Neural progenitor cell (in vitro differentiated cells): ENCODE results near the gene ANK3. TPM values are rescaled to one million over a fixed set of nuclear protein-coding genes. Genes with fewer than 3 reads are reported as not detected.

Experiments
- DNase-seq: peaks from one replicate; pipeline ENCODE4 v3.0.0-alpha.2; 2016; ENCODE audit warnings: low spot score
- H2AFZ ChIP-seq: fragments of 200-600 bp; sonication (generic); replicated peaks from 2 replicates; pipeline ENCODE4 v1.6.1; 2016; ENCODE audit warnings: antibody characterized with exemption
- H3F3A ChIP-seq: fragments of 200-600 bp; sonication (generic); 2 replicates; pipeline ENCODE4 v1.6.1; 2016; ENCODE audit warnings: antibody characterized with exemption, low read depth
- H3K27ac ChIP-seq: fragments of 200-600 bp; sonication (generic); 2 replicates; pipeline ENCODE4 v1.5.1; 2016; ENCODE audit warnings: mild to moderate bottlenecking
- H3K27me3 ChIP-seq: fragments of 200-600 bp; sonication (generic); 2 replicates; pipeline ENCODE4 v1.6.1; 2016; ENCODE audit warnings: mild to moderate bottlenecking, moderate library complexity
- H3K36me3 ChIP-seq: fragments of 200-600 bp; sonication (generic); 2 replicates; pipeline ENCODE4 v1.5.1; 2016
- H3K4me1 ChIP-seq: fragments of 200-600 bp; sonication (generic); 2 replicates; pipeline ENCODE4 v1.6.1; 2016; ENCODE audit warnings: mixed run types
- H3K4me2 ChIP-seq: fragments of 200-600 bp; sonication (generic); 2 replicates; pipeline ENCODE4 v1.6.1; 2016
- H3K4me3 ChIP-seq: fragments of 200-600 bp; sonication (generic); 2 replicates; pipeline ENCODE4 v1.5.1; 2016
- H3K79me2 ChIP-seq: fragments of 200-600 bp; sonication (generic); 2 replicates; pipeline ENCODE4 v1.6.1; 2016; ENCODE audit warnings: low read depth
- H3K9ac ChIP-seq: fragments of 200-600 bp; sonication (generic); 2 replicates; pipeline ENCODE4 v1.6.1; 2016
- H3K9me3 ChIP-seq: fragments of 200-600 bp; sonication (generic); 2 replicates; pipeline ENCODE4 v1.5.1; 2016; ENCODE audit warnings: low read depth
- H4K20me1 ChIP-seq: fragments of 200-600 bp; sonication (generic); 2 replicates; pipeline ENCODE4 v1.6.1; 2016; ENCODE audit warnings: low read depth
- H3K27ac Mint-ChIP-seq: 3 replicates; pipeline ENCODE4 v1.8.0; 2021; ENCODE audit warnings: mixed read lengths
- H3K27me3 Mint-ChIP-seq: 2 replicates; pipeline ENCODE4 v1.8.0; 2022; ENCODE audit warnings: low read depth, mild to moderate bottlenecking, inconsistent platforms, moderate library complexity, mixed read lengths; ENCODE audit not compliant: insufficient read depth
- H3K36me3 Mint-ChIP-seq: 3 replicates; pipeline ENCODE4 v1.8.0; 2021; ENCODE audit warnings: mixed read lengths
- H3K4me1 Mint-ChIP-seq: 3 replicates; pipeline ENCODE4 v1.8.0; 2021; ENCODE audit warnings: mixed read lengths
- H3K4me3 Mint-ChIP-seq: 3 replicates; pipeline ENCODE4 v1.8.0; 2021; ENCODE audit warnings: mild to moderate bottlenecking, moderate library complexity, mixed read lengths
- H3K9me3 Mint-ChIP-seq: 3 replicates; pipeline ENCODE4 v1.8.0; 2020; ENCODE audit warnings: mixed read lengths
- CTCF ChIP-seq: fragments of 200-600 bp; sonication (generic); IDR thresholded peaks from 2 replicates; pipeline ENCODE4 v1.5.1; 2017; ENCODE audit warnings: antibody characterized with exemption, mild to moderate bottlenecking
- EZH2 ChIP-seq: fragments of 200-600 bp; sonication (generic); IDR thresholded peaks from 2 replicates; pipeline ENCODE4 v1.6.1; 2017; ENCODE audit warnings: antibody characterized with exemption, mild to moderate bottlenecking, moderate library complexity
- EZH2phosphoT487 ChIP-seq: fragments of 200-600 bp; sonication (generic); IDR thresholded peaks from 2 replicates; pipeline ENCODE4 v1.6.1; 2017; ENCODE audit warnings: antibody characterized with exemption
- total RNA-seq: library from RNA; depleted of rRNA; stranded (reverse); fragments of >200 nt; gene quantifications from 2 replicates; pipeline ENCODE4 v1.2.3, GENCODE V29; 2015; ENCODE audit warnings: low replicate concordance

The ANK3 gene
- total RNA-seq, 1 donor from 2014 or later, result 54.1 TPM

GRCh38 chr10:60023155-60023877, 366.4 kb downstream of the ANK3 start:
- Histone ChIP-seq H3K4me3 (no peak overlapping the region), H3K79me2 (no peaks in the 10 kb centered on the region), H3K4me1 (peaks cover 4% of the 10 kb centered on the region), H3K27me3 (no peaks in the 10 kb centered on the region), H3K4me2 (no peak overlapping the region), H3F3A (no peaks in the 10 kb centered on the region), H3K9me3 (no peaks in the 10 kb centered on the region), H2AFZ (no peak overlapping the region), H4K20me1 (no peaks in the 10 kb centered on the region), H3K27ac (no peak overlapping the region), H3K9ac (no peak overlapping the region), H3K36me3 (no peaks in the 10 kb centered on the region)
- Mint-ChIP-seq H3K36me3 (no peaks in the 10 kb centered on the region), H3K4me1 (no peaks in the 10 kb centered on the region), H3K27me3 (peaks cover 2% of the 10 kb centered on the region), H3K9me3 (no peaks in the 10 kb centered on the region), H3K27ac (no peak overlapping the region), H3K4me3 (no peak overlapping the region)
- TF ChIP-seq EZH2 (no peak), EZH2phosphoT487 (no peak), CTCF (no peak)
- no peak for DNase-seq

GRCh38 chr10:60021361-60021760, 368.3 kb downstream of the ANK3 start:
- H3K4me3 Mint-ChIP-seq, result no peak overlapping the region
- H3F3A ChIP-seq, result no peaks in the 10 kb centered on the region
- H3K36me3 ChIP-seq, result no peaks in the 10 kb centered on the region
- H3K27ac Mint-ChIP-seq, result no peak overlapping the region
- H3K27me3 ChIP-seq, result no peaks in the 10 kb centered on the region
- no peak overlapping the region for H3K4me2 ChIP-seq
- H3K27me3 Mint-ChIP-seq, result peaks cover 2% of the 10 kb centered on the region
- no peak overlapping the region for H3K4me3 ChIP-seq
- H3K9me3 ChIP-seq, result no peaks in the 10 kb centered on the region
- H3K9ac ChIP-seq, result no peak overlapping the region
- peak overlapping the region; percentile 15 for H2AFZ ChIP-seq
- H3K36me3 Mint-ChIP-seq, result no peaks in the 10 kb centered on the region
- no peaks in the 10 kb centered on the region for H3K4me1 Mint-ChIP-seq
- DNase-seq, result no peak
- H4K20me1 ChIP-seq, result no peaks in the 10 kb centered on the region
- no peaks in the 10 kb centered on the region for H3K9me3 Mint-ChIP-seq
- H3K4me1 ChIP-seq, result no peaks in the 10 kb centered on the region
- TF ChIP-seq EZH2 (no peak), EZH2phosphoT487 (no peak), CTCF (no peak)
- H3K79me2 ChIP-seq, result no peaks in the 10 kb centered on the region
- H3K27ac ChIP-seq, result no peak overlapping the region

- no peaks in the 10 kb centered on the region for H3K9me3 Mint-ChIP-seq
- H3K79me2 ChIP-seq, result no peaks in the 10 kb centered on the region
- H3K27me3 Mint-ChIP-seq, result no peaks in the 10 kb centered on the region
- no peaks in the 10 kb centered on the region for H3K27me3 ChIP-seq
- no peak for DNase-seq
- TF ChIP-seq CTCF (no peak), EZH2 (no peak), EZH2phosphoT487 (no peak)
- no peaks in the 10 kb centered on the region for H3K4me1 Mint-ChIP-seq
- no peak overlapping the region for H3K4me2 ChIP-seq
- H3K27ac ChIP-seq, result no peak overlapping the region
- H3K9me3 ChIP-seq, result no peaks in the 10 kb centered on the region
- H3K4me3 ChIP-seq, result no peak overlapping the region
- H2AFZ ChIP-seq, result no peak overlapping the region
- H3F3A ChIP-seq, result no peaks in the 10 kb centered on the region
- no peaks in the 10 kb centered on the region for H4K20me1 ChIP-seq
- no peaks in the 10 kb centered on the region for H3K4me1 ChIP-seq
- no peak overlapping the region for H3K9ac ChIP-seq
- no peaks in the 10 kb centered on the region for H3K36me3 Mint-ChIP-seq
- H3K36me3 ChIP-seq, result no peaks in the 10 kb centered on the region
- H3K27ac Mint-ChIP-seq, result no peak overlapping the region
- no peak overlapping the region for H3K4me3 Mint-ChIP-seq
These were observed 372.9 kb downstream of the ANK3 start for GRCh38 chr10:60016794-60017193.
